Measurements from ENCODE around the gene DSN1. TPM values are rescaled to one million over a fixed set of nuclear protein-coding genes. Genes with fewer than 3 reads are reported as not detected.

Gene DSN1
- 10.9 TPM for polyA plus RNA-seq (2012; ENCODE audit: low read depth, missing spikeins)

GRCh38 chr20:36773597-36774390, at the start of gene DSN1:
TSS of gene DSN1 (minus strand) at chr20:36773763. CDS start at chr20:36771458, 2,305 bp downstream.
- peak; percentile 90 for DNase-seq (ENCODE audit: insufficient read length, low spot score)
- TF ChIP-seq TAF1 (IDR thresholded peaks at IDR 0.05; ENCODE audit: low read depth, low read length): peak; percentile 25; the same call in 1 of the 2 replicates
- peak; percentile 91 for TF ChIP-seq PAX5 (IDR thresholded peaks at IDR 0.05; ENCODE audit: insufficient read depth, low read length, severe bottlenecking)
- no peak for TF ChIP-seq POU2F2 (IDR thresholded peaks at IDR 0.05; ENCODE audit: low read depth, low read length)
- TF ChIP-seq POLR2A (IDR thresholded peaks at IDR 0.05; ENCODE audit: low read depth, low read length): peak; percentile 68
- TF ChIP-seq SPI1 (IDR thresholded peaks at IDR 0.05; ENCODE audit: low read depth, low read length): no peak
- TF ChIP-seq POLR2AphosphoS5 (IDR thresholded peaks at IDR 0.05; ENCODE audit: low read depth, low read length): peak; percentile 53; the same call in 1 of the 2 replicates
- FAIRE-seq: peak; percentile 99

- DNase-seq (ENCODE audit: insufficient read length, low spot score) (no peak), FAIRE-seq (no peak)
- TF ChIP-seq POLR2A (IDR thresholded peaks at IDR 0.05; ENCODE audit: low read depth, low read length): no peak
- TF ChIP-seq PAX5 (IDR thresholded peaks at IDR 0.05; ENCODE audit: insufficient read depth, low read length, severe bottlenecking): no peak
- no peak for TF ChIP-seq POU2F2 (IDR thresholded peaks at IDR 0.05; ENCODE audit: low read depth, low read length)
- no peak for TF ChIP-seq SPI1 (IDR thresholded peaks at IDR 0.05; ENCODE audit: low read depth, low read length)
- TF ChIP-seq POLR2AphosphoS5 (IDR thresholded peaks at IDR 0.05; ENCODE audit: low read depth, low read length): no peak
- no peak for TF ChIP-seq TAF1 (IDR thresholded peaks at IDR 0.05; ENCODE audit: low read depth, low read length)
Observed at GRCh38 chr20:36823121-36823520, 49.6 kb upstream of the DSN1 start.

DNA sequence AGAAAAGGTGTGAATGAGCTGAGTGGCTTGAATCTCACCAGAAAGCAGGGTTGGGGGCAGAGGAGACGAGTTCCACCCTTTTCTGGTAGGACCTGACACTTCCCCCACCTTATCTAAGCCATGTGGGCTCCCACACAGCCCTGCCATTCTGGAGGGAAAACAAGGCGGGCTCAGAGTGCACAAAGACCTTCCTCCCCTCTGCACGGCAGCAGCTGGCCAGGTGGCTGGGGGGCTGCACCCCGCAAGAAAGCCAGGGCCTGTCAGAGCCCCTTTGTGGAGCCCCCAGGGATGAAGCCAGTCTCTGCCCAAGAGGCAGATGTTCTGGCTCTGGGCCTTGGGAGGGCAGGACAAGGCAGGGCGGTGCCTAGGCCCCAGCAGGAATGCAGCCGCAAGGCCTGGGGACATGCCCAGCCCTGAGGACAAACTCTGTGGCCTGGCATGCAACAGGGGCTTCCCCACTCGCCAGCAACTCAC, 48.4 kb upstream of the DSN1 start:
- TF ChIP-seq POLR2A (IDR thresholded peaks at IDR 0.05; ENCODE audit: low read depth, low read length): no peak
- no peak for TF ChIP-seq TAF1 (IDR thresholded peaks at IDR 0.05; ENCODE audit: low read depth, low read length)
- no peak for TF ChIP-seq PAX5 (IDR thresholded peaks at IDR 0.05; ENCODE audit: insufficient read depth, low read length, severe bottlenecking)
- TF ChIP-seq POLR2AphosphoS5 (IDR thresholded peaks at IDR 0.05; ENCODE audit: low read depth, low read length): no peak
- no peak for TF ChIP-seq SPI1 (IDR thresholded peaks at IDR 0.05; ENCODE audit: low read depth, low read length)
- no peak for TF ChIP-seq POU2F2 (IDR thresholded peaks at IDR 0.05; ENCODE audit: low read depth, low read length)
- DNase-seq (ENCODE audit: insufficient read length, low spot score) (no peak), FAIRE-seq (no peak)

GRCh38 chr20:36820928-36821327, 47.4 kb upstream of the DSN1 start:
- FAIRE-seq (no peak), DNase-seq (ENCODE audit: insufficient read length, low spot score) (no peak)
- TF ChIP-seq PAX5 (IDR thresholded peaks at IDR 0.05; ENCODE audit: insufficient read depth, low read length, severe bottlenecking) (no peak), TAF1 (IDR thresholded peaks at IDR 0.05; ENCODE audit: low read depth, low read length) (no peak), POLR2AphosphoS5 (IDR thresholded peaks at IDR 0.05; ENCODE audit: low read depth, low read length) (no peak), SPI1 (IDR thresholded peaks at IDR 0.05; ENCODE audit: low read depth, low read length) (no peak), POLR2A (IDR thresholded peaks at IDR 0.05; ENCODE audit: low read depth, low read length) (no peak), POU2F2 (IDR thresholded peaks at IDR 0.05; ENCODE audit: low read depth, low read length) (no peak)

- FAIRE-seq (peak; percentile 13), DNase-seq (ENCODE audit: insufficient read length, low spot score) (no peak)
- TF ChIP-seq SPI1 (IDR thresholded peaks at IDR 0.05; ENCODE audit: low read depth, low read length): no peak
- TF ChIP-seq POLR2AphosphoS5 (IDR thresholded peaks at IDR 0.05; ENCODE audit: low read depth, low read length): no peak
- TF ChIP-seq TAF1 (IDR thresholded peaks at IDR 0.05; ENCODE audit: low read depth, low read length): no peak
- TF ChIP-seq POU2F2 (IDR thresholded peaks at IDR 0.05; ENCODE audit: low read depth, low read length): no peak
- no peak for TF ChIP-seq PAX5 (IDR thresholded peaks at IDR 0.05; ENCODE audit: insufficient read depth, low read length, severe bottlenecking)
- no peak for TF ChIP-seq POLR2A (IDR thresholded peaks at IDR 0.05; ENCODE audit: low read depth, low read length)
Observed at GRCh38 chr20:36820073-36820472, 46.5 kb upstream of the DSN1 start.

DNA sequence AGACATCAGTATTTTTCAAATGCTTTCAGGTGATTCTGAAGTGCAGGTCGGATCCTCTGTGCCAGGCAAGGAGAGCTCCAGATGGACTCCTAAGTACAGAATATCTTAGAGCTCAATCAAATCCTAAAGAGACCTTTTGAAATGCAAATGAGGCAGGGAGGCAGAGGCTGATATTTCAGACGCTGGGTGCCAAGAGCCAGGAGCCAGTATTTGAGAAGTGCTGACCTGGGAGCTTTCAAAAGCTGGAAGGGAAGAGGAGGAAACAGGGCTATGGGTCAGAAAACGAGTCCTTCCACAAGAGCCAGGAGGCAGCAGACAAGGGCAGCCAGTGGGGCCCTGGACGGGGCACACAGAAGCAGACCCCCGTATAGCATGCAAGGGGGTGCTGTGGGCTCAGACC, 46.1 kb upstream of the DSN1 start:
- no peak for FAIRE-seq
- TF ChIP-seq SPI1 (IDR thresholded peaks at IDR 0.05; ENCODE audit: low read depth, low read length) (no peak), PAX5 (IDR thresholded peaks at IDR 0.05; ENCODE audit: insufficient read depth, low read length, severe bottlenecking) (no peak), POU2F2 (IDR thresholded peaks at IDR 0.05; ENCODE audit: low read depth, low read length) (no peak), TAF1 (IDR thresholded peaks at IDR 0.05; ENCODE audit: low read depth, low read length) (no peak), POLR2AphosphoS5 (IDR thresholded peaks at IDR 0.05; ENCODE audit: low read depth, low read length) (no peak), POLR2A (IDR thresholded peaks at IDR 0.05; ENCODE audit: low read depth, low read length) (no peak)
- DNase-seq (ENCODE audit: insufficient read length, low spot score): no peak

GRCh38 chr20:36818861-36819260, 45.3 kb upstream of the DSN1 start:
- FAIRE-seq (no peak), DNase-seq (ENCODE audit: insufficient read length, low spot score) (no peak)
- no peak for TF ChIP-seq POU2F2 (IDR thresholded peaks at IDR 0.05; ENCODE audit: low read depth, low read length)
- no peak for TF ChIP-seq POLR2A (IDR thresholded peaks at IDR 0.05; ENCODE audit: low read depth, low read length)
- TF ChIP-seq POLR2AphosphoS5 (IDR thresholded peaks at IDR 0.05; ENCODE audit: low read depth, low read length): no peak
- no peak for TF ChIP-seq TAF1 (IDR thresholded peaks at IDR 0.05; ENCODE audit: low read depth, low read length)
- no peak for TF ChIP-seq SPI1 (IDR thresholded peaks at IDR 0.05; ENCODE audit: low read depth, low read length)
- no peak for TF ChIP-seq PAX5 (IDR thresholded peaks at IDR 0.05; ENCODE audit: insufficient read depth, low read length, severe bottlenecking)

DNA sequence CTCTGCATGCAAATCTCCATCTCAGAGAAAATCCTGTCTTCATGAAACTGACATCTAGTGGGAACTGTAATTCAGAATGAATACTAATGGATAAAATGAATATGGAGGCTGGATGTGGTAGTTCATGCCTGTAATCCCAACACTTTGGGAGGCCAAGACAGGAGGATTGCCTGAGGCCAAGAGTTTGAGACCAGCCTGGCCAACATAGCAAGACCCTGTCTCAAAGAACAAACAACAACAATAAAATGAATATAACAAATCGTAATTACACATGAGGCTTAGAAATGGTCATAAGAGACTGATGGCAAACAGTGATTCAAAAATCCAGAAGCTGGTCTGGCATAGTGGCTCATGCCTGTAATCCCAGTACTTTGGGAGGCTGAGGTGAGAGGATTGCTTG, 44.6 kb upstream of the DSN1 start:
- FAIRE-seq (no peak), DNase-seq (ENCODE audit: insufficient read length, low spot score) (no peak)
- no peak for TF ChIP-seq TAF1 (IDR thresholded peaks at IDR 0.05; ENCODE audit: low read depth, low read length)
- TF ChIP-seq SPI1 (IDR thresholded peaks at IDR 0.05; ENCODE audit: low read depth, low read length): no peak
- no peak for TF ChIP-seq POLR2AphosphoS5 (IDR thresholded peaks at IDR 0.05; ENCODE audit: low read depth, low read length)
- no peak for TF ChIP-seq POU2F2 (IDR thresholded peaks at IDR 0.05; ENCODE audit: low read depth, low read length)
- TF ChIP-seq POLR2A (IDR thresholded peaks at IDR 0.05; ENCODE audit: low read depth, low read length): no peak
- no peak for TF ChIP-seq PAX5 (IDR thresholded peaks at IDR 0.05; ENCODE audit: insufficient read depth, low read length, severe bottlenecking)

DNA sequence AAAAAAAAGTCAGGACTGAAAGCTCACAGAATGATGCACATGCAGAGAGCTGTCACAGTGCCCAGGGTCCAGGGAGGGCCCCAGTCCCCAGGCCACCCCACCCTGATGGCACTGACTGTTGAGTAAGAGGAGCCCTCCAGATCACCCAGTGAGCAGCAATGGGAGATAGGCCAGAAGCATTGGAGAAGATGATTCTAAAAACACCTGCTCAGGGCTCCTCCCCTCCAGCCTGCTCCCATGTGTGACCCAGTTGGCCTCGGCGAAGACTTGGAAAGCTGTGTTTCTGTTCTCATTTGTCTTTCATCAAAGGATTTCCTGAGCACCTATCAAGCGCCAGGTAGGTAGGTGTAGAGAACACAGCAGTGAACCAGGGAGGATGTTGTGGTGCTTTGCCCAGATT, 43.9 kb upstream of the DSN1 start:
- TF ChIP-seq TAF1 (IDR thresholded peaks at IDR 0.05; ENCODE audit: low read depth, low read length): no peak
- no peak for TF ChIP-seq PAX5 (IDR thresholded peaks at IDR 0.05; ENCODE audit: insufficient read depth, low read length, severe bottlenecking)
- TF ChIP-seq POU2F2 (IDR thresholded peaks at IDR 0.05; ENCODE audit: low read depth, low read length): no peak
- TF ChIP-seq SPI1 (IDR thresholded peaks at IDR 0.05; ENCODE audit: low read depth, low read length): no peak
- TF ChIP-seq POLR2A (IDR thresholded peaks at IDR 0.05; ENCODE audit: low read depth, low read length): no peak
- no peak for TF ChIP-seq POLR2AphosphoS5 (IDR thresholded peaks at IDR 0.05; ENCODE audit: low read depth, low read length)
- FAIRE-seq (no peak), DNase-seq (ENCODE audit: insufficient read length, low spot score) (no peak)

Measured in GM12891 (cell line).